Mesothelial cell of epicardium (in vitro differentiated cells): ENCODE results near the gene FOCAD. TPM values are rescaled to one million over a fixed set of nuclear protein-coding genes. Genes with fewer than 3 reads are reported as not detected.

ENCODE experiments used
- DNase-seq, 2 experiments: peaks; one replicate each; pipeline ENCODE4 v3.0.0; 2021; ENCODE audit warnings: low spot score in 2 of 2; ENCODE audit not compliant: unreplicated experiment in 2 of 2
- H3K27ac Mint-ChIP-seq: 2 replicates; pipeline ENCODE4 v1.8.0; 2021; ENCODE audit warnings: mixed read lengths
- H3K27me3 Mint-ChIP-seq: 2 replicates; pipeline ENCODE4 v1.8.0; 2021; ENCODE audit warnings: low read depth, mixed read lengths
- H3K36me3 Mint-ChIP-seq: 2 replicates; pipeline ENCODE4 v1.8.0; 2021; ENCODE audit warnings: mixed read lengths
- H3K4me1 Mint-ChIP-seq: 2 replicates; pipeline ENCODE4 v1.8.0; 2021; ENCODE audit warnings: mixed read lengths
- H3K4me3 Mint-ChIP-seq: 2 replicates; pipeline ENCODE4 v1.8.0; 2021; ENCODE audit warnings: mild to moderate bottlenecking, moderate library complexity, mixed read lengths
- H3K9me3 Mint-ChIP-seq: 2 replicates; pipeline ENCODE4 v1.8.0; 2021; ENCODE audit warnings: mixed read lengths
- CTCF ChIP-seq: fragments of 200-600 bp; sonication (generic); IDR thresholded peaks from one replicate; pipeline ENCODE4 v1.5.0; 2021; ENCODE audit warnings: antibody characterized with exemption; ENCODE audit not compliant: unreplicated experiment
- total RNA-seq: library from RNA; stranded (reverse); gene quantifications from 3 replicates; pipeline ENCODE4 v1.2.1, GENCODE V29; 2021

FOCAD gene
- total RNA-seq, 1 donor from 2014 or later = 78.4 TPM

- H3K27ac Mint-ChIP-seq = peak overlapping the region; percentile 5
Observed at GRCh38 chr9:20837166-20837565, 153.1 kb downstream of the FOCAD start.

GRCh38 chr9:20838218-20838617 lies 154.2 kb downstream of the FOCAD start:
- DNase-seq = no peak
- peaks cover 48% of the 10 kb centered on the region for H3K36me3 Mint-ChIP-seq
- TF ChIP-seq CTCF = no peak
- no peaks in the 10 kb centered on the region for H3K27me3 Mint-ChIP-seq
- H3K9me3 Mint-ChIP-seq = peaks cover 42% of the 10 kb centered on the region
- H3K27ac Mint-ChIP-seq = no peak overlapping the region
- peaks cover 20% of the 10 kb centered on the region for H3K4me1 Mint-ChIP-seq
- H3K4me3 Mint-ChIP-seq = no peak overlapping the region

More at GRCh38 chr9:20837166-20837565, 153.1 kb downstream of the FOCAD start:
- Mint-ChIP-seq H3K9me3 (peaks cover 37% of the 10 kb centered on the region), H3K36me3 (peaks cover 42% of the 10 kb centered on the region), H3K27me3 (no peaks in the 10 kb centered on the region), H3K4me1 (peaks cover 20% of the 10 kb centered on the region), H3K4me3 (no peak overlapping the region)
- TF ChIP-seq CTCF = no peak
- DNase-seq = no peak

GRCh38 chr9:20844916-20845315 lies 160.9 kb downstream of the FOCAD start:
- TF ChIP-seq CTCF = no peak
- Mint-ChIP-seq H3K9me3 (peaks cover 33% of the 10 kb centered on the region), H3K4me3 (no peak overlapping the region), H3K27ac (no peak overlapping the region), H3K36me3 (peaks cover 34% of the 10 kb centered on the region), H3K27me3 (no peaks in the 10 kb centered on the region), H3K4me1 (peaks cover 19% of the 10 kb centered on the region)
- no peak for DNase-seq

DNA sequence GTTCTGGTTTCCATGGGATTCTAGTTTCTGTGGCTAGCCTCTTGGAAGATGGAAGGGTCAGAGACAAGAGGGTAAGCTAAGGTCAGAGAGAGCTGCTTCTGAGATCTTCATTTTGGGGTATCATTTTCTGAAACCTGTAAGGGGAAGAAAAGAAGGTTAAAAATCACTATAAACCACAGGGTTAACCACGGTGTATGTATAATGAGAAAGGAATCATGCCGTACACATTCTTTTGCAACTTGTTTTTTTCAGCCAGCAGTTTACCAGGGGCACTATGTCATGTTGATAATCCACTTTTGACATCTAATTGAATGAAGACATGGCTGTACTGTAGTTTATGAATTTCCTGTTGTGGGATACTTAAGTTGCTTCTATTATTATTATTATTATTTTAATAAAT lies 164.4 kb downstream of the FOCAD start:
- DNase-seq = no peak
- peaks cover 3% of the 10 kb centered on the region for H3K36me3 Mint-ChIP-seq
- no peak for TF ChIP-seq CTCF
- no peak overlapping the region for H3K4me3 Mint-ChIP-seq
- H3K27ac Mint-ChIP-seq = peak overlapping the region; percentile 90
- peaks cover 20% of the 10 kb centered on the region for H3K4me1 Mint-ChIP-seq
- H3K9me3 Mint-ChIP-seq = peaks cover 3% of the 10 kb centered on the region
- H3K27me3 Mint-ChIP-seq = no peaks in the 10 kb centered on the region

- no peaks in the 10 kb centered on the region for H3K27me3 Mint-ChIP-seq
- peaks cover 31% of the 10 kb centered on the region for H3K9me3 Mint-ChIP-seq
- no peak overlapping the region for H3K27ac Mint-ChIP-seq
- TF ChIP-seq CTCF = no peak
- H3K4me1 Mint-ChIP-seq = peaks cover 19% of the 10 kb centered on the region
- DNase-seq = no peak
- H3K36me3 Mint-ChIP-seq = peaks cover 31% of the 10 kb centered on the region
- no peak overlapping the region for H3K4me3 Mint-ChIP-seq
Observed at GRCh38 chr9:20853866-20854265, 169.8 kb downstream of the FOCAD start.

GRCh38 chr9:20854444-20854843 lies 170.4 kb downstream of the FOCAD start:
- Mint-ChIP-seq H3K27ac (no peak overlapping the region), H3K36me3 (peaks cover 32% of the 10 kb centered on the region), H3K4me3 (no peak overlapping the region), H3K27me3 (no peaks in the 10 kb centered on the region), H3K9me3 (peaks cover 31% of the 10 kb centered on the region), H3K4me1 (peaks cover 14% of the 10 kb centered on the region)
- no peak for DNase-seq
- no peak for TF ChIP-seq CTCF
